ENCODE data around the gene FLNB.

The FLNB gene

DNA sequence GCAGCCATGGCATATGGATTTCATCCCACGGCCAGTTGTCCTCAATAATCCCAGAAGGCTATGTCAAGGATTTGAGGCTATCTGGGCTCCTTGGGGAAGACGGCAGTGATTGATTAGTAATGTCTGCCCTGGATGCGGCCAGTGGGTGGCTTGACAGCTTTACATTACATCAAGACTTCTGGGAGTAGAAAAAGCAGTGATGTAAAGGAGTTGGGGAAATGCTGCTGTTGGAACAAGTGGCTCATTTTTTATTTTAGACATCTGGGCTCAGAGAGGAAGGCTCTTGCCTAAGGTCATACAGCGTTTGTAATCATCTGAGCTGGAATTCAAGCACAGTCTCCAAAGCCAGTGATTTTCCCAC lies 94.1 kb downstream of the FLNB start (continued):
- TF ChIP-seq, protein P1, sequence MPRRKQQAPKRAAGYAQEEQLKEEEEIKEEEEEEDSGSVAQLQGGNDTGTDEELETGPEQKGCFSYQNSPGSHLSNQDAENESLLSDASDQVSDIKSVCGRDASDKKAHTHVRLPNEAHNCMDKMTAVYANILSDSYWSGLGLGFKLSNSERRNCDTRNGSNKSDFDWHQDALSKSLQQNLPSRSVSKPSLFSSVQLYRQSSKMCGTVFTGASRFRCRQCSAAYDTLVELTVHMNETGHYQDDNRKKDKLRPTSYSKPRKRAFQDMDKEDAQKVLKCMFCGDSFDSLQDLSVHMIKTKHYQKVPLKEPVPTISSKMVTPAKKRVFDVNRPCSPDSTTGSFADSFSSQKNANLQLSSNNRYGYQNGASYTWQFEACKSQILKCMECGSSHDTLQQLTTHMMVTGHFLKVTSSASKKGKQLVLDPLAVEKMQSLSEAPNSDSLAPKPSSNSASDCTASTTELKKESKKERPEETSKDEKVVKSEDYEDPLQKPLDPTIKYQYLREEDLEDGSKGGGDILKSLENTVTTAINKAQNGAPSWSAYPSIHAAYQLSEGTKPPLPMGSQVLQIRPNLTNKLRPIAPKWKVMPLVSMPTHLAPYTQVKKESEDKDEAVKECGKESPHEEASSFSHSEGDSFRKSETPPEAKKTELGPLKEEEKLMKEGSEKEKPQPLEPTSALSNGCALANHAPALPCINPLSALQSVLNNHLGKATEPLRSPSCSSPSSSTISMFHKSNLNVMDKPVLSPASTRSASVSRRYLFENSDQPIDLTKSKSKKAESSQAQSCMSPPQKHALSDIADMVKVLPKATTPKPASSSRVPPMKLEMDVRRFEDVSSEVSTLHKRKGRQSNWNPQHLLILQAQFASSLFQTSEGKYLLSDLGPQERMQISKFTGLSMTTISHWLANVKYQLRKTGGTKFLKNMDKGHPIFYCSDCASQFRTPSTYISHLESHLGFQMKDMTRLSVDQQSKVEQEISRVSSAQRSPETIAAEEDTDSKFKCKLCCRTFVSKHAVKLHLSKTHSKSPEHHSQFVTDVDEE (CRISPR knock-in tag; IDR thresholded peaks at IDR 0.05) = no peak
- no peak for TF ChIP-seq BACH2 (CRISPR knock-in tag; IDR thresholded peaks at IDR 0.05; ENCODE audit: borderline replicate concordance)

DNA sequence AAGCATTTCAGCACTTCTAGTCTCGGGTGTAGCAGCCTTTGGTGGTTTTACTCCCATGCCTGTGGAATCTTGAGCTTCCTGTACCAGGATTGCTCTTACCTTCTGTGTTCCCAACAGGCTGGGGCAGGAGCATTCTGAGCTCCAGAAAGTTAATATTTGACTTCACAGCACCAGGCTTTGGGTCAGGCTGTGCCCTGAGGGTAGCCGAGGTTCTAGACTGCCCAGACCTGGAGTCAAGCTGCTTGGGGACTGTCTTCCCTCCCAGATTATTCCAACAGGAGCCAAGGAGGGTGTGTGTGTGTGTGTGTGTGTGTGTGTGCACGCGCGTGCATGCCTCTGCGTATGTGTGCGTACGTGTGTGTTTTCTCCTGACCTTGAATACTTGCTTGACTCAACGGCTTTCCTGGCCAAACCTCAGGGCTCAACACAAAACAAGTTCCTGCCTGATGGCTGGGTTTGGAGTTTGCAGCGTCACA lies 94.8 kb downstream of the FLNB start:
- TF ChIP-seq ISL1 (CRISPR knock-in tag; IDR thresholded peaks at IDR 0.05) (no peak), SNAI2 (CRISPR knock-in tag; IDR thresholded peaks at IDR 0.05) (no peak), BACH2 (CRISPR knock-in tag; IDR thresholded peaks at IDR 0.05; ENCODE audit: borderline replicate concordance) (no peak), ZNF8 (CRISPR knock-in tag; IDR thresholded peaks at IDR 0.05) (no peak), ZNF70 (CRISPR knock-in tag; IDR thresholded peaks at IDR 0.05) (no peak), ZC3H10 (CRISPR knock-in tag; IDR thresholded peaks at IDR 0.05) (no peak), GLIS3 (CRISPR knock-in tag; IDR thresholded peaks at IDR 0.05) (no peak), RARB (CRISPR knock-in tag; IDR thresholded peaks at IDR 0.05) (no peak), CSDC2 (CRISPR knock-in tag; IDR thresholded peaks at IDR 0.05) (no peak), PPARA (CRISPR knock-in tag; IDR thresholded peaks at IDR 0.05; ENCODE audit: borderline replicate concordance) (no peak), ZFP3 (CRISPR knock-in tag; IDR thresholded peaks at IDR 0.05) (no peak), TCF4 (CRISPR knock-in tag; IDR thresholded peaks at IDR 0.05; ENCODE audit: borderline replicate concordance) (no peak), OSR1 (CRISPR knock-in tag; IDR thresholded peaks at IDR 0.05) (no peak), ZNF565 (CRISPR knock-in tag; conservative IDR thresholded peaks at IDR 0.05; ENCODE audit: low read depth) (no peak)
- TF ChIP-seq, protein P2, sequence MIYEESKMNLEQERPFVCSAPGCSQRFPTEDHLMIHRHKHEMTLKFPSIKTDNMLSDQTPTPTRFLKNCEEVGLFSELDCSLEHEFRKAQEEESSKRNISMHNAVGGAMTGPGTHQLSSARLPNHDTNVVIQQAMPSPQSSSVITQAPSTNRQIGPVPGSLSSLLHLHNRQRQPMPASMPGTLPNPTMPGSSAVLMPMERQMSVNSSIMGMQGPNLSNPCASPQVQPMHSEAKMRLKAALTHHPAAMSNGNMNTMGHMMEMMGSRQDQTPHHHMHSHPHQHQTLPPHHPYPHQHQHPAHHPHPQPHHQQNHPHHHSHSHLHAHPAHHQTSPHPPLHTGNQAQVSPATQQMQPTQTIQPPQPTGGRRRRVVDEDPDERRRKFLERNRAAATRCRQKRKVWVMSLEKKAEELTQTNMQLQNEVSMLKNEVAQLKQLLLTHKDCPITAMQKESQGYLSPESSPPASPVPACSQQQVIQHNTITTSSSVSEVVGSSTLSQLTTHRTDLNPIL (CRISPR knock-in tag; IDR thresholded peaks at IDR 0.05; ENCODE audit: low read depth) = no peak
- TF ChIP-seq, protein P3, sequence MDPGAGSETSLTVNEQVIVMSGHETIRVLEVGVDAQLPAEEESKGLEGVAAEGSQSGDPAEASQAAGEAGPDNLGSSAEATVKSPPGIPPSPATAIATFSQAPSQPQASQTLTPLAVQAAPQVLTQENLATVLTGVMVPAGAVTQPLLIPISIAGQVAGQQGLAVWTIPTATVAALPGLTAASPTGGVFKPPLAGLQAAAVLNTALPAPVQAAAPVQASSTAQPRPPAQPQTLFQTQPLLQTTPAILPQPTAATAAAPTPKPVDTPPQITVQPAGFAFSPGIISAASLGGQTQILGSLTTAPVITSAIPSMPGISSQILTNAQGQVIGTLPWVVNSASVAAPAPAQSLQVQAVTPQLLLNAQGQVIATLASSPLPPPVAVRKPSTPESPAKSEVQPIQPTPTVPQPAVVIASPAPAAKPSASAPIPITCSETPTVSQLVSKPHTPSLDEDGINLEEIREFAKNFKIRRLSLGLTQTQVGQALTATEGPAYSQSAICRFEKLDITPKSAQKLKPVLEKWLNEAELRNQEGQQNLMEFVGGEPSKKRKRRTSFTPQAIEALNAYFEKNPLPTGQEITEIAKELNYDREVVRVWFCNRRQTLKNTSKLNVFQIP (CRISPR knock-in tag; IDR thresholded peaks at IDR 0.05; ENCODE audit: borderline replicate concordance, low read depth) = no peak
- TF ChIP-seq, protein P1 (CRISPR knock-in tag; IDR thresholded peaks at IDR 0.05) = no peak
- TF ChIP-seq, protein P4, sequence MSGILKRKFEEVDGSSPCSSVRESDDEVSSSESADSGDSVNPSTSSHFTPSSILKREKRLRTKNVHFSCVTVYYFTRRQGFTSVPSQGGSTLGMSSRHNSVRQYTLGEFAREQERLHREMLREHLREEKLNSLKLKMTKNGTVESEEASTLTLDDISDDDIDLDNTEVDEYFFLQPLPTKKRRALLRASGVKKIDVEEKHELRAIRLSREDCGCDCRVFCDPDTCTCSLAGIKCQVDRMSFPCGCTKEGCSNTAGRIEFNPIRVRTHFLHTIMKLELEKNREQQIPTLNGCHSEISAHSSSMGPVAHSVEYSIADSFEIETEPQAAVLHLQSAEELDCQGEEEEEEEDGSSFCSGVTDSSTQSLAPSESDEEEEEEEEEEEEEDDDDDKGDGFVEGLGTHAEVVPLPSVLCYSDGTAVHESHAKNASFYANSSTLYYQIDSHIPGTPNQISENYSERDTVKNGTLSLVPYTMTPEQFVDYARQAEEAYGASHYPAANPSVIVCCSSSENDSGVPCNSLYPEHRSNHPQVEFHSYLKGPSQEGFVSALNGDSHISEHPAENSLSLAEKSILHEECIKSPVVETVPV (CRISPR knock-in tag; IDR thresholded peaks at IDR 0.05) = no peak
- TF ChIP-seq, protein P5, sequence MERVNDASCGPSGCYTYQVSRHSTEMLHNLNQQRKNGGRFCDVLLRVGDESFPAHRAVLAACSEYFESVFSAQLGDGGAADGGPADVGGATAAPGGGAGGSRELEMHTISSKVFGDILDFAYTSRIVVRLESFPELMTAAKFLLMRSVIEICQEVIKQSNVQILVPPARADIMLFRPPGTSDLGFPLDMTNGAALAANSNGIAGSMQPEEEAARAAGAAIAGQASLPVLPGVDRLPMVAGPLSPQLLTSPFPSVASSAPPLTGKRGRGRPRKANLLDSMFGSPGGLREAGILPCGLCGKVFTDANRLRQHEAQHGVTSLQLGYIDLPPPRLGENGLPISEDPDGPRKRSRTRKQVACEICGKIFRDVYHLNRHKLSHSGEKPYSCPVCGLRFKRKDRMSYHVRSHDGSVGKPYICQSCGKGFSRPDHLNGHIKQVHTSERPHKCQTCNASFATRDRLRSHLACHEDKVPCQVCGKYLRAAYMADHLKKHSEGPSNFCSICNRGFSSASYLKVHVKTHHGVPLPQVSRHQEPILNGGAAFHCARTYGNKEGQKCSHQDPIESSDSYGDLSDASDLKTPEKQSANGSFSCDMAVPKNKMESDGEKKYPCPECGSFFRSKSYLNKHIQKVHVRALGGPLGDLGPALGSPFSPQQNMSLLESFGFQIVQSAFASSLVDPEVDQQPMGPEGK (CRISPR knock-in tag; IDR thresholded peaks at IDR 0.05; ENCODE audit: borderline replicate concordance) = no peak
- no peak for ATAC-seq

Measured in SK-N-SH treated with all-trans-retinoic acid at 6 μM for 48 hours (cell line).